ENCODE results near the gene LGALS4.

The LGALS4 gene

GRCh38 chr19:38850976-38851621 lies 38.4 kb upstream of the LGALS4 start:
- TF ChIP-seq, protein P1, sequence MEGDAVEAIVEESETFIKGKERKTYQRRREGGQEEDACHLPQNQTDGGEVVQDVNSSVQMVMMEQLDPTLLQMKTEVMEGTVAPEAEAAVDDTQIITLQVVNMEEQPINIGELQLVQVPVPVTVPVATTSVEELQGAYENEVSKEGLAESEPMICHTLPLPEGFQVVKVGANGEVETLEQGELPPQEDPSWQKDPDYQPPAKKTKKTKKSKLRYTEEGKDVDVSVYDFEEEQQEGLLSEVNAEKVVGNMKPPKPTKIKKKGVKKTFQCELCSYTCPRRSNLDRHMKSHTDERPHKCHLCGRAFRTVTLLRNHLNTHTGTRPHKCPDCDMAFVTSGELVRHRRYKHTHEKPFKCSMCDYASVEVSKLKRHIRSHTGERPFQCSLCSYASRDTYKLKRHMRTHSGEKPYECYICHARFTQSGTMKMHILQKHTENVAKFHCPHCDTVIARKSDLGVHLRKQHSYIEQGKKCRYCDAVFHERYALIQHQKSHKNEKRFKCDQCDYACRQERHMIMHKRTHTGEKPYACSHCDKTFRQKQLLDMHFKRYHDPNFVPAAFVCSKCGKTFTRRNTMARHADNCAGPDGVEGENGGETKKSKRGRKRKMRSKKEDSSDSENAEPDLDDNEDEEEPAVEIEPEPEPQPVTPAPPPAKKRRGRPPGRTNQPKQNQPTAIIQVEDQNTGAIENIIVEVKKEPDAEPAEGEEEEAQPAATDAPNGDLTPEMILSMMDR (conservative IDR thresholded peaks at IDR 0.05), result no peak
- peak overlapping the region; percentile 100 for H3K27ac ChIP-seq

DNA sequence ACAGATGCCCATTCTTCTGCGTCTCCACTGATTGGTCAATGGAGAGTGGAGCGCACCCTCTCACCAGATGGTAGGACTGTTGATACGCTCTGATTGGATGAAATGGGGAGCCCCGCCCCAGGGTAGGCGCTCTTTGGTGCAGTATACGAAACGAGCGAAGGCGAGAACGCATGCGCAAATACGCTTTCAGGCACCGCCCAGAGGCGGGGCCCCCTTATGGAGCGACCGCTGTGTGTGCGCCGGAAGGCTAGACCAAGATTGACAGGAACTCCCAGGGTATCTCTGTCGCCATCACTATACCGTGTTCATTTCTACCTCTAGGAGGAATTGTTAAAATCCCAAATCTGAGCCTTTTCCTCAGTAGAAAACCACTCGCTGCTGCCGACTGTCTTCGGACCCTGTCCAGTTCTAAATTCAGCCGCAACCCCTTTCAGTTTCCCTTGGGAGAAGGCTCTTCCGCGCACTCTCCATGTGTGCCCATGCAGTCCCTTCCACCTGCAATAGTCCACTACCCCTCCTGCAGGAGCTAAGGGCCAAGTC lies 37.8 kb upstream of the LGALS4 start:
- TF ChIP-seq, protein P1 (conservative IDR thresholded peaks at IDR 0.05), result no peak

DNA sequence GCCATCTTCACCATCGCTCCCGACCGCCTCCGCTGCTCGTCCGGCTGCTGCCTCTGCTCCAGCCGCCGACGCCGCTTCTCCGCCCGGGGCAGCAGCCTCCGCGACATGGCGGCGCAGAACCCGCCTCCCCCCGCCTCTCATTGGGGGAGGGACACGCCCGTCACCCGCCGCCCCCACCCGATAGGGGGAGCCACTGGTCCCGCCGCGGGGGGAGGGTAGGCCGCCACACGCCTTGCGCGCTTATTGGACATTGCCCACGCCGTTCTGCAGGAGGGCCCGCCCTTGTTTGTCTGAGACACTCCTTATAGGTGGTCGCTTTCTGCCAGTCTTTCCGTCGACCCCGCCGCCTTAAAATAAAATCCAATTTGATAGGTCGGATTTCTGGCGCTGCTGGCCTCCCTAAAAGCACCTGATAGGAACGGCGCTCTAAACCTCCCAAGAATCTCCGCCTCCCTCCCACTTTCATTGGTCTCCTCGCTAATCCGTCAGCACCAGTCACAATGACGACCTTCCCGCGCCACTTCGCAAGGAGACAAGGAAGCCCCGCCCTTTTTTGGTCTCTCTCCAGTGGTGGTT lies 37.2 kb upstream of the LGALS4 start, which contains the start of gene HNRNPL:
Gene HNRNPL (minus strand): TSS at position 127 of the 576 bp plus-strand sequence. CDS start 20 bp downstream, at position 107.
- TF ChIP-seq, protein P1 (conservative IDR thresholded peaks at IDR 0.05), result peak; percentile 51

More for the DNA sequence above, 37.8 kb upstream of the LGALS4 start:
- H3K27ac ChIP-seq, result peak overlapping the region; percentile 100

DNA sequence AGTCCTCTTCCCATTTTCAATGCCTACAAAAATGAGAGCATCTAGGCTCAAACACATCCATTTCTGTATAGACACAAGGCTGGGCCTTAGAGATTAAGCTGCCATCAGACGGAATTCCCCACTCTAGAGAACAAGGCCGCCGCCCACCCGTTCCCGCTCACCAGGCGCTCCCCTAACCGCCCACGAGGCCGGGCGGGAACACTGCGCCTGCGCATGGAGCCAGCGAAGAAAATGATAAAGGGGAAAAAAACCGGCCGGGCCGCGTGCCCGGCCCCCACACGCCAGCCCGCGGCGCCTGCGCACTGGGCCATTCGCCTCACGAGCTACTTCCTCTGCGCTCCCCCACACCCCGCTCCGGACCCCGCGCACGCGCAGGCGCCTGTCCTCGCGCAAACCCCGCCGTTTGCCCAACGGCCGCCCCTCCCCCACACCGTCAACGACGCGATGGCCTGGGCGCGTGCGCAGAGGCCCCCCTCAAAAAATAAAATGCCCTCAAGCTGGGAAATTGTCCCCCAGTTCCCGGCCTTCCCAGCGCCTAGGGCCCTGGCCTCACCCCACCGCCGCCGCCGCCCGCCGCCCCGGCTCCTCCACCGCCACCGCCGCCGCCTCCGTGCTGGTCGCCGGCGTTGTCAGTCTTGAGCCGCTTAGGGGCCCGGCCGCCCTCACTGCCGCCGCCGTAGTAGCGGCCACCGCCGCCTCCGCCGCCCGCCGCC lies 36.6 kb upstream of the LGALS4 start:
- TF ChIP-seq, protein P1 (conservative IDR thresholded peaks at IDR 0.05), result no peak
- H3K27ac ChIP-seq, result peak overlapping the region; percentile 100

More for the DNA sequence above, 37.2 kb upstream of the LGALS4 start, which contains the start of gene HNRNPL:
- peak within 1 kb of the TSS; percentile 100 for H3K27ac ChIP-seq

DNA sequence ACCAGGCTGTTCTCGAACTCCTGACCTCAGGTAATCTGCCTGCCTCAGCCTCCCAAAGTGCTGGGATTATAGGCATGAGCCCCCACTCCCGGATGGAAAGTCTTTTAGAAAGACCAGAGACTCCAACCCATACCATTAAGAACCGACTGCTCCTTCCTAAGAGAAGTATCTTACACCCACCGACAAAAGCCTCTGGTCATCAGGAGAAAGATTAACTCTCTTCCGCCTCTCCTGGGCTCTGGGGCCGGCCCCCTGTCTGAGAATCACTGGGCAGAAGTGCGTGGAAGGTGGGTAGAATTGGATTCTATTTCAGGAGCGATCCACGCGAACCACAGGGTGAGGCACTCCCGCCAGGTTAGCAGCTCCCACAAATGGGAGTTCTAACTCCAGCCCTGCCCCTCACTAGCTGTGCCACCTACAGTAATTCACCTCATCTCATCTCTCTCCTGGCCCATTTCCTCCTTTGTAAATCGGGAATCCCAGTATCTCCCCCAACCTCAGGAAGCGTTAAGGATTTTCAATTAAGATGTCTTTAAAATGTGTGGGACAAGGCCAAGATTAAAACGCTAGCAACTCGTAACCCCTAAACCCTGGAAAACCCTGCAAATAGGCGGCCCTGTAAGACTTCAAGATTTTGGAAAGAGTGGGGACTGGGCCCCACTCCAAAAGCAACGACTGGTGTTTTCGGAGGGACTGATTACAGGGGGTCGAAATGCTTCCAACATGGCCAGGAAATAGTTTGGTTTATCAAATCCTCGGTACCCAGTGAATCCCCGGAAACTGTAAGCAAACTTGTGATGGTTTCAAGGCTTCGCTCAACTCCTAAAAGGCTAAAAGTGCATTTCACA lies 35.8 kb upstream of the LGALS4 start:
- TF ChIP-seq, protein P1 (conservative IDR thresholded peaks at IDR 0.05), result no peak
- H3K27ac ChIP-seq, result peak overlapping the region; percentile 100

GRCh38 chr19:38846097-38846496 lies 33.4 kb upstream of the LGALS4 start:
- peak overlapping the region; percentile 100 for H3K27ac ChIP-seq
- TF ChIP-seq, protein P1 (conservative IDR thresholded peaks at IDR 0.05), result no peak
